HG03095 (cell line): ENCODE measurements around the gene TEKT5.
"Not testable (repeated sequence)": the region's sequence is repeated elsewhere in the genome, so short reads cannot be mapped to it uniquely, and the experiment has no call there.

Experiments used
- ATAC-seq: cut with Tn5 transposase; IDR thresholded peaks from one replicate; pipeline ENCODE4 v1.9.1; 2021; ENCODE audit warnings: moderate library complexity; ENCODE audit not compliant: unreplicated experiment

The TEKT5 gene

GRCh38 chr16:10694830-10695229 lies at the start of gene TEKT5:
TEKT5 (minus strand) TSS chr16:10694930; CDS start chr16:10694873, 57 bp downstream.
- ATAC-seq, result no peak

DNA sequence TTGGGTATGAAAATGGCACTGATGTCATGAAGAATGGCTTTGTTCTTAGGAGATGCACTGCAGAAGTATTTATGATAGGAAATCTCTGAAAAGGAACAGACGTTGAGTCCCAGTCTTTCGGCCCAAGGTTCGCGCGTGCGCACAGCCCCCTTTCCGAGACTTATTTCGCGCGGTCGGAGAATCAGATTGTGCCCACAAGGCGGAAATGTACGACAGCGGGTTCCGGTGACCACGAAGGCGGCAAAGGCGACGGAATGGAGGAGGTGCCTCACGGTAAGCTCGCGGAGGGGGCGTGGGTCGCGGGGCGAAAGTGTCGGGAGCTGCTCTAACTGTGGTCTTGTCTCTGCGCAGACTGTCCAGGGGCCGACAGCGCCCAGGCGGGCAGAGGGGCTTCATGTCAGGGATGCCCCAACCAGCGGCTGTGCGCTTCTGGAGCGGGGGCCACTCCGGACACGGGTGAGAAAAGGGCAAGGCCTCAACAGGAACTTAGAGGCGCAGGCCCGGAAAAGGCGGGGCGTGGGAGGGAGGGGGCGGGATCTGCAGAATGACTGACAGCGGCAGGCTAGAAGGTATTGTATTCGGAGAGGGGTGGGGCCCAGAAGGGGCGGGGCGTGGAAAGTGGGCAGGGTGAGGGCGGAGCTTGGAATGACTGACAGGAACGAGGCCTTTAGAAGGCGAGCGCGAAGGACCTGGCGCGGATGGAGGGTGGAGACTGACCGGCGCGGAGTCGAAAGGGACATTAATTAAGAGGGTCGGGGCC lies 49.1 kb upstream of the TEKT5 start, which contains the start of gene NUBP1:
Gene NUBP1, plus strand, starts transcription at position 233 of the 760 bp plus-strand sequence. Its CDS starts 22 bp downstream, at position 255.
- ATAC-seq, result peak; percentile 79

DNA sequence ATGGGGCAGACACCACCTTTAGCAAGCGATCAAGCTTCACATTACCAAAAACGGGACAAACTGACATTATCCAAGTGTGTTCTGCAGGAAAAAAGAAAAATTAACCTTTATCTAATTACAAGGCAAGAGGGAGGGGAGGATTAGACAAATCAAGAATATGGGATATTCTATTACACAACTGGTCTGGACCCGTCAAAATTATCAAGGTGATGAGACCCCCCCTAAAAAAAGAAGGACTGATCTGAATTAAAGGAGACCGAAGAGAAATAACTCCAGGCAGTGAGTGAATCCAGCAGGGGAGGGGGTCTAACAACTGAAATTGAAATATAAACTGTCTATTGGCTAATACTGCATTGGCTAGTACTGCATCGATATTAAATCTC lies 48.5 kb upstream of the TEKT5 start:
- no peak for ATAC-seq

DNA sequence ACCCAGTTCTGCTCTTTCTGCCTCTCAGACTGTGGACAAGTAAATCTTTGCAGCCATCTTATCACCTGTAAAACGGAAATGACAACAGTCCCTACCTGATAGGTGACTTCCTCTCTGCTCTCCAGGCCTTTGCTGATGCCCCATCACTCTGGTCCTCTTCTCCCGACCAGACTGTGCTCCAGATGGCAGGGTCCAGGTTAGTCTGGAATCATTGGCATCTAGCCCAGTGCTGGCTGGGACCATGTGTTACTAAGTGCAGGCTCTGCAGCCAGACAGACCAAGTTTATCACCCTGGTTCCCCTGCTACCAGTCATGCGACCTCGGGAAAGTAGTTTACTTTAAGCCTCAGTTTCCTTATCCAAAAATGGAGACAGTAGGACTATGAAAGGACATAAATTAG lies 47.1 kb upstream of the TEKT5 start:
- ATAC-seq, result no peak

DNA sequence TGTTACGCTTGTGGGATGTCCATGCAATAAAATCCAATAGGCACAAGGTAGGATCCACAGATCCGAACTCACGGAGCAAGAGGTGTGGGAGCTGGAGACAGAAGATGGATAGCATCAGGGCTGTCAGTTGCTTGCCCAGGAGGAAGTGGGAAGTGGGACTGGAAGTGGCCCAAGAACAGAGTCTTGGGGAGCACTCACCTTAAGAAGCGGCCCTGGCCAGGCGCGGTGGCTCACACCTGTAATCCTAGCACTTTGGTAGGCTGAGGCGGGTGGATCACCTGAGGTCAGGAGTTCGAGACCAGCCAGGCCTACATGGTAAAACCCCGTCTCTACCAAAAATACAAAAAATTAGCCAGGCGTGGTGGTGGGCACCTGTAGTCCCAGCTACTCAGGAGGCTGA lies 46.5 kb upstream of the TEKT5 start:
- not testable (repeated sequence) for ATAC-seq

GRCh38 chr16:10740845-10741208 lies 46.1 kb upstream of the TEKT5 start:
- no peak for ATAC-seq

GRCh38 chr16:10740000-10740844 lies 45.5 kb upstream of the TEKT5 start:
- no peak for ATAC-seq

GRCh38 chr16:10738231-10739077 lies 43.7 kb upstream of the TEKT5 start:
- ATAC-seq, result peak; percentile 69

DNA sequence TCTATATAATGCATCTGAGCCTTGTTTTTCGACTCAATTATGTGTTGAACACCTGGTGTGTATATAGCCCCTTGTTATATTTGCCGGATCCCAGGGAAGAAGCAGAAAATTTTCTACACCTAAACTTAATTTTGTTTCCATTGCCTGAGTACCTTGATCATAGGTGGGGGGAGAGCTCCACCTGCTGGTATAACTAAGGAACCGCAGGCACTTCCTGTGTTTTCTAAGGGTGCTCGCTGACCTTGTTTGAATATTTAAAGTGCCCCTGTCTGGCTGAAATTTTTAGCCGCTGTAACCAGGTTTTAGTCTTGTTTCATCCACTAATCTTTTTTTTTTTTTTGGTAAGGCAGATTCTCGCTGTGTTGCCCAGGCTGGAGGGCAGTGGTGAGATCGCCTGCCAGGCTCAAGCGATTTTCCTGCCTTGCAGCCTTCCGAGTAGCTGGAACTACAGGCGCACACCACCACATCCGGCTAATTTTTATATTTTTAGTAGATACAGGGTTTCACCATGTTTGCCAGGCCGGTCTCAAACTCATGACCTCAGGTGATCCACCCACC lies 42.4 kb upstream of the TEKT5 start:
- ATAC-seq, result no peak

- ATAC-seq, result no peak
Measured at GRCh38 chr16:10731790-10732189, 37.1 kb upstream of the TEKT5 start.

- ATAC-seq, result no peak
Measured at GRCh38 chr16:10729104-10730048, 34.6 kb upstream of the TEKT5 start.

DNA sequence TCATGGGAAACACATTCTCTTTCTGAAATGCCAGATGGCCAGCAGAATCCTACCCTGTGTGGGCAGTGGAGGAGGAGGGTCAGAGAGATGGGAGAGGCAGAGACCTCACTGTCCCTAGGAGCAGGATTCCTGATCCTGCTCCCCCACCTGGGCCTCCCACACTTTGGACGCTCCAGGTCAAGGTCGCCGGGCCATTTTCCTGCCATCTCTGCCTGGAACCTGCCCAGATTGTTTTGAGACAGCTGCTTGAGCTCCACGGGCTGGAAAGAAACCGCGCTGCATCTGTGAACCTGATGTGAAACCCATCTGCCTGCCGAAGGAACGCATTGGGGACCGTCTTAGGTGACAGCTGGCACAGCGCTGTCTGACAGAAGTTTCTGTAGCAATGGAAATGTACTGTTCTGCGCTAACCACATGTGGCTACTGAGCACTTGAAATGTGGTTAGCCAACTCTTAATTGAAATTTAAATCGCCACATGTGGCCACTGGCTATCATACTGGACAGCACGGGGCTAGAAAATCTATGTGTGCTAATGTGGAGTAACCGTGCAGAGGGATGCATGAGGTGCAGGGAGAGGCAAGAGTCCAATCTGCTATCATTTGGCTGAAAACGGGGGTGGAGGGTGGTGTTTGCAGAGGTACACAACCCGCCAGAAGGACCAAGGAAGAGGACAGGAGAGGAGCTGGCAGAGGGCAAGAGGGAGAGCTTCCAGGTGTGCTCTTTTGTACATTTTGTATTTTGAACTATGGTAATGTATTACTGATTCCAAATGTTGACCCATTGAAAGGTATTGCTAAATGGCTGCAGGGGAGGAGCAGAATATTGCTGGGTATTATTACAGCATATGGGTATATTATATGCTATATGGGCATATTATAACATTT lies 33.5 kb upstream of the TEKT5 start:
- ATAC-seq, result no peak

- no peak for ATAC-seq
Measured at GRCh38 chr16:10708969-10709368, 14.2 kb upstream of the TEKT5 start.

- ATAC-seq, result no peak
Measured at GRCh38 chr16:10699756-10700155, 5.0 kb upstream of the TEKT5 start.

DNA sequence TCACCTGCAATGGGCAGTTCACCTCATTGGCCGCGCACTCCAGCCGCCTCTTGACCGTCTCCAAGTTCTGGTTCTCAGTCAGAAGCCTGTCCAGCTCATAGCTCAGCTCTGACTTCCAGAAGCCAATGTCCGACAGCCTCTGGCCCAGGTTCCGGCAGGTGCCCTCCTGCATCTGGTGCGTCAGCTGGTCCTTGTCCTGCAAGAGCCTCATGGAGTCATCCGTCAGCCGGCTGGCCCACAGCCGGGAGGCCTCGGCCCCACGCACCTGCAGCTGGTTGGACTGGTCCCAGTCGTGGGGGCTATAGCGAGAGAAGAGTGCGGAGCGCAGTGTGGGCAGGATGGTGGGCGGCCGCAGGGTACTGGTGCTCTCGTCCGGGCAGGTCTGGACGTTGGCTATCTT lies 424 bp downstream of the TEKT5 start:
- ATAC-seq, result no peak

DNA sequence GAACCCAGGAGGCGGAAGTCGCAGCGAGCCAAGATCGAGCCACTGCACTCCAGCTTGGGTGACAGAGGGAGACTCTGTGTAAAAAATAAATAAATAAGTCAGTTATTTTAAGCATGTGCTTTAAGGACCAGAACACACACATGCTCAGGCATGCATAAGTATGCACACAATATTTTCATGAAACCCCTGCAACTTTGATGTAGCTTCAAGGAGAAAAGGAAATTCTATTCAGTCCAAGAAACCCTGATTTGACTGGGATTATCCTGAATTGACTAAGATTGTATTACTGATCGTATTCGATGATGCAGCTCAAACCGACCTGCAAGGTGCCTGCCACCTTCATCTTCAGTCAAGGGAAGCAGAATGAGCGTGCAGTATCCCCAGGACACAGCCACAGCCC lies 841 bp downstream of the TEKT5 start:
- no peak for ATAC-seq

DNA sequence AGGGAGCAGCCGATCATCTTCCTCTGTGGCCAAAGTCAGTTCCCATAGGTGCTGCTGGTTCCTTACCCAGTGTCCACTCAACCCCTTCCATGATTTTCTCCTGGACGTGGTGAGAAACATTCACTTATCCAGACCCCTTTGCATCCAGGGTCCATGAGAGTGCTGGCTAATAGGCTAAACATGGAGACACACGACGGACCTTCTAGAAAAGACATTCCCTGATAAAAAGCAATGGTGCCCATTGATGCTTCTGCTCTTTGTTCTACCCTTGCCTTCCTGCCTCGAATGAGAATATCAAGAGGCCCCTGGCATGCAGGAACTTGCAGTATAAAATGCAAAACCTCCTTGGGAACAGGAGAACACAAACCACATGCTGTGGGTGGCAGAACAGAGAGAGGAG lies 2.3 kb downstream of the TEKT5 start:
- ATAC-seq, result no peak

DNA sequence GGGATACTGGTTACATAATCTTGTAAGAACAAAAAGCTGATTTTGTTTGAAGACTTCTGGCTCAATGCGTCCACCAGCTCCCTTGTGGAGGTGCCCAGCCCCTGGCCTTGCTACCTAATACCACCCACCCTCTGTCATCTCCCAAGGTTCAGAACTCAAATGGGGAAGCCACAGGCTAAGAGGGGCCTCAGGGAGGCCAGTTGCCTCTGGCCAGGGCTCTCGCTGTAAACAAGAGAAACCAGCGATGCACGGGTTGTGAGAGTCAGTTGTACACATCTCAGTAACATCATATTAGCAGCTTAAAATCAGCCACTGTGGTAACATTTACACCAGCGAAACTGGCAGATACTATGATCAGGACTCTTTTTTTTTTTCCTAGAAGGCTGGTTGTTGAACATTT lies 6.0 kb downstream of the TEKT5 start:
- no peak for ATAC-seq

GRCh38 chr16:10688291-10688690 lies 6.4 kb downstream of the TEKT5 start:
- no peak for ATAC-seq
